CD4-positive, alpha-beta T cell treated with Interleukin-12 subunit alpha and Interleukin-12 subunit beta, for 1 hour (primary cell): ENCODE results near the gene CRY2.
A peak's percentile ranks its signal among the peaks of the same experiment; 100 is the strongest.
"Not testable (repeated sequence)": the region's sequence is repeated elsewhere in the genome, so short reads cannot be mapped to it uniquely, and the experiment has no call there.

ENCODE experiments used
- DNase-seq: peaks from one replicate; pipeline ENCODE4 v3.0.0-alpha.2; 2020

CRY2 gene

GRCh38 chr11:45900916-45901617 lies 53.8 kb downstream of the CRY2 start:
- no peak for DNase-seq

DNA sequence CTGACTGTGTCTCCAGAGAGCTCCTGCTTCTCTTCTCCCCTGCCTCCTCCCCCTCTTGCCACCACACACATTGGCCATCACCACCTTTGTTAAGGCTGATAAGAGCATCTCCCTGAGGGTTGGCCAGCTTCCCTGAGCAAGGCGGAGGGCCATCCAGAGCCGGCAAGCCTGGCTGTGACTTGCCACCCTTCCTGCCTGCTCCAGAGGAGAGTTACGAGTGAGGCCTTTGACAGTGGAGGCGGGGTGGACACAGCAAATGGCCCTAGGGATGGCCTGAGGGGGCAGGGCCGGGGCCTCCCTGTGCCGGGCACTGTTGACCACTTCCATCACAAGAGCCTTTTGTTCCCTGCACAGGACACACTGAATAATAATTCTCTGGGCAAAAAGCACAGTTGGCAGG lies 54.4 kb downstream of the CRY2 start:
- DNase-seq = no peak

DNA sequence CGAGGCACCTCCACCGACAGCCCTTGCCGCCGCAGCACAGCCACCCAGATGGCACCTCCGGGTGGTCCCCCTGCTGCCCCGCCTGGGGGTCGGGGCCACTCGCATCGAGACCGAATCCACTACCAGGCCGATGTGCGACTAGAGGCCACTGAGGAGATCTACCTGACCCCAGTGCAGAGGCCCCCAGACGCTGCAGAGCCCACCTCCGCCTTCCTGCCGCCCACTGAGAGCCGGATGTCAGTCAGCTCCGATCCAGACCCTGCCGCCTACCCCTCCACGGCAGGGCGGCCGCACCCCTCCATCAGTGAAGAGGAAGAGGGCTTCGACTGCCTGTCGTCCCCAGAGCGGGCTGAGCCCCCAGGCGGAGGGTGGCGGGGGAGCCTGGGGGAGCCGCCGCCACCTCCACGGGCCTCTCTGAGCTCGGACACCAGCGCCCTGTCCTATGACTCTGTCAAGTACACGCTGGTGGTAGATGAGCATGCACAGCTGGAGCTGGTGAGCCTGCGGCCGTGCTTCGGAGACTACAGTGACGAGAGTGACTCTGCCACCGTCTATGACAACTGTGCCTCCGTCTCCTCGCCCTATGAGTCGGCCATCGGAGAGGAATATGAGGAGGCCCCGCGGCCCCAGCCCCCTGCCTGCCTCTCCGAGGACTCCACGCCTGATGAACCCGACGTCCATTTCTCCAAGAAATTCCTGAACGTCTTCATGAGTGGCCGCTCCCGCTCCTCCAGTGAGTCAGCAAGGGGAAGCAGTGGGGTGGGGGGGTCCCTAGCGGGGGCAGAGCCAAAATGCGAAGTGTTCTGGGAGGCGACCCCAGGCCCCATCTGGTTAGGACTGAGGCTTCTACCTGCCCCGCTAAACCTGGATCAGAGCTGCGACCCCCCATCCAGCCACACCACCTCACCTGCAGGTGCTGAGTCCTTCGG lies 55.4 kb downstream of the CRY2 start:
- DNase-seq = no peak

GRCh38 chr11:45904309-45904915 lies 57.1 kb downstream of the CRY2 start:
- no peak for DNase-seq

- no peak for DNase-seq
Observed at GRCh38 chr11:45905095-45905494, 57.8 kb downstream of the CRY2 start.

- not testable (repeated sequence) for DNase-seq
Observed at GRCh38 chr11:45905576-45905975, 58.3 kb downstream of the CRY2 start.

DNA sequence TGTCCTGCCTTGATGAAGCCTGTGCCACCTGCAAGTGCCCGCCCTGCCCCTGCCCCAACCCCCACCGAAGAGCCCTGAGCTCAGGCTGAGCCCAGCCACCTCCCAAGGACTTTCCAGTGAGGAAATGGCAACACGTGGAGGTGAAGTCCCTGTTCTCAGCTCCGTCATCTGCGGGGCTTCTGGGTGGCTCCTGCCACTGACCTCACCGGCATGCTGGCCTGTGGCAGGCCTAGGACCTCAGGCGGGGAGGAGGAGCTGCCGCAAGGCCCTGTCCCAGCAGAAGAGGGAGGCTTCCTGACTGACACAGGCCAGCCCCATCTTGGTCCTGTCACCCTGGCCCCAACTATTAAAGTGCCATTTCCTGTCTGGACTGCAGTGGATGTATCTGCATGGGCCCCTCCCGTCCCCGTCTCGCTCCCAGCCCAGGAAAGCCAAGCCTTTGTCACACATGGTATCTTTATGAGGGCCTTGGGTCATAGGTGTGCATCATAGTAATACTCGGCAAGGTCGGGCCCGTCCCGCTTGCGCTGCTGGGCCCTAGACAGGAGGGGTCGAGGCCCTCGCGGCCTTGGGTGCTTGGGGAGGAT lies 58.9 kb downstream of the CRY2 start:
- no peak for DNase-seq

DNA sequence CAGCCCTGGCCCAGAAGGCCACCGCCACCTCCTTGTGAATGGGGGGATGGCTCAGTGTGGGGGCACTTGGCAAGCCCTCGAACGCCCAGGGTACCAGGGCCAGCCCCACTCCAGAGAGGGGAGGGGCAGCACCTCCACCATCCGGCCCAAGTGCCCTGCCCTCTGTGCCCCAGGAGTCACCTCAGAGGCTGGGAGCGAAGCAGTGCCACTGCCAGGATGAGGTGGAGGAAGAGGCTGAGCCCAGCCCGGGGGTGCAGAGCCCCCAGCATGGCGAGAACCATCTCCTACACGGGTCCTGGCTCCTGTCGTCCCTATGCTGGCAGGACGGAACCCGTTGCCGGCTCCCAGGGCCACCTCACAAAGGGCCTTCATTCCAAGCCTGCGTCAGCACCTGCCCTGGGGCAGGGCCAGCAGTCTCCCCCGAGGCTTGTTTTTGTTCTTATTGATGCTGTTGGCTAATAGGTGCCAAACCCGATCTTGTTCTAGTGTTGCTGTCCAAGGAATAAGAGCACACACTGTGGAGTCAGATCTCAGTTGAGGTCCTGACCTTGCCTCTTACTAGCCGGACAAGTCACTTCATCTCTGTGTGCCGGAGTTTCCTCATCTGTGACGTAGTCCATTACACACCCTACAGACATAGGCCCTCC lies 59.8 kb downstream of the CRY2 start, which contains the start of gene FREY1:
TSS of gene FREY1 (minus strand) at position 307 of the 647 bp plus-strand sequence. CDS start at position 281, 26 bp downstream.
- no peak for DNase-seq

GRCh38 chr11:45907911-45908370 lies 60.7 kb downstream of the CRY2 start:
- DNase-seq = no peak

DNA sequence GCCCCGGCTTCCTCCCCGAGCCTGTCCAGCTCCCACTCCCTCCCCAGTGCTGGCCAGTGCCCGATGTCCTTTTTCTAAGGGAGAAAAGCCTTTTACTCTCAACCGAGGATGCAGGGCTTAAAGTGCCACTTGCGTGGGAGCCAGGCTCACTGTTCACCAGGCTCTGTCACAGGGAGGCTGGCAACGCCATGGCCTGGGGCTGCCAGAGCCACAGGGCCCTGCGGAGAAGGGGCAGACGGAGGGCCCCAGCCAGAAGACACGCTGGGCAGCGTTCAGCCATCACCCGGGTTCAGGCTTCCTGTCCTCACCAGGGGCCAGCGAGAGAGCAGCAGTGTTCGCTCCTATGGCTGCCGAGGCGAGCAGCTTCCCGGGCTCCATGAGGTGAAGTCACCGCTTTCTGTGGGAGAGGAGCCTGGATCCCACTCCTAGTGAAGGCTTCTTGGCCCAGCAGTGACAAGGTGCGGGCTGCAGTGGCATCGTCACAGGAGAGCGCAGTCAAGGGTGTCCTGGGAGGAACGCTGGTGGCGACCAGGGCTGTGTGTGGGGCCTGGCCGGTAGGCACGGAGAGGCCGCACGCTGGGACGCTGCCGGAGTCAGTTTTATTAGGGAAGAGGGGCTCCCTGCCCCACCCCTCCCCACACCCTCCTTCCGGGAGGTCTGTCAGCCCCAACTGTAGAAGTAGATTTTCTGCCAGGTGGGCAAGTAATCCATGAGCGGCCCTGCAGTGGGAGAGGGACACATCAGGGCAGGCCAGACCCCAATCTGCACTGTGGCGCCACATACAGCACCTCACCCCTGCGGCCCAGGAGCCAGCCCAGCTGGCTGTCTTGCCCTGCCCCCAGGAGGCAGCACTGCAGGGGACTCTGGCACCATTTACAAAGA lies 62.6 kb downstream of the CRY2 start:
- no peak for DNase-seq

DNA sequence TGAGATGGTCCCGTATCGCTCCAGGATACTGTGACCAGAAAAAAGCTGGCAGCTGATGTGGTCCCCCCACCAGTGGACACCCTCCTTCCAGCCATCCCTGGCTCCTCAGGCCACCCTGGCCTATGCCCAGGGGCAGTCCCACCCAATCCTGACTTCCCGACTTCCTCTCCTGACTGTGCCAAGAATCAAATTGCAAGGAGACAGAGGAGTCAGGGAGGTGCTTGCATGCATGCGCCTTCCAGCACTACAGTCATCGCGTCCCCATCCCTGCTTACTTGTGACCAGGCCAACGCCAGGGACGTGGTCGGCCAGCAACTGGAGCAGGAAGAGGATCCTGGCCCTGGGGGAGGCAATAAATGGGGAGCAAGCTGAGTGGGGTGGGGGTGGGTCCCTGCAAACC lies 63.3 kb downstream of the CRY2 start:
- DNase-seq = no peak

GRCh38 chr11:45913514-45913913 lies 66.2 kb downstream of the CRY2 start:
- no peak for DNase-seq

DNA sequence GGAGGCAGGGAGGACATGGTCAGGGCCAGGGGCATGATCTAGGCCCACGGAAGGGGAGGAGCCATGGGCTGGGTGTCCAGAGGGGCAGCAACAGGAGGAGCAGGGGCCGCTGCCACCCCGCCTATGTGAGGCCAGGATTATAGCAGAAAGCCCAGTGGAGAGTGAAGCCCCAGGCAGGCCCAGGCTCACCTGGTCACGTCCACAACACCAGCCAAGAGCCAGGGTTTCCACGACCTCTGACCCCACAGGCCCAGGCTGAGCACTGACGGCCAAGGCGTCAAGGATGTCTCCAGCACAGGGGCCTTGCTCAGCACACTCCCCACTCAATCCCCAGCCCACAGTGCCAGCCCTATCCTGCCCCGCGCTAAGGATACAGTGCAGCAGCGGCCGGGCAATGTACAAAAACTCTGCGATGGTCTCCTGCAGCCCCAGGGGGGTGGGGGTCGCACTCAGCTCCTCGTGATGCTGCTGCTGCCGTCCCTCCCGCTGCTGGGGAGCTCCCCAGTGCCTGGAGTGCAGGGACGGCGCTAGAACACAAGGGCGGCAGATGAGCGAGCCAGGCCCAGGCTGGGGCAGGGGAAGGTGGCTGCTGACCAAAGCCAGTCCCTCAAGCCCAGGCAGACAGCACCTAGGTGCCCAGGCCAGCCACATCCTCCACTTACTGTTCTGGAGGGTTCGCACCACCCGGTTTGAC lies 66.8 kb downstream of the CRY2 start:
- DNase-seq = no peak

- no peak for DNase-seq
Observed at GRCh38 chr11:45915446-45915845, 68.2 kb downstream of the CRY2 start.

DNA sequence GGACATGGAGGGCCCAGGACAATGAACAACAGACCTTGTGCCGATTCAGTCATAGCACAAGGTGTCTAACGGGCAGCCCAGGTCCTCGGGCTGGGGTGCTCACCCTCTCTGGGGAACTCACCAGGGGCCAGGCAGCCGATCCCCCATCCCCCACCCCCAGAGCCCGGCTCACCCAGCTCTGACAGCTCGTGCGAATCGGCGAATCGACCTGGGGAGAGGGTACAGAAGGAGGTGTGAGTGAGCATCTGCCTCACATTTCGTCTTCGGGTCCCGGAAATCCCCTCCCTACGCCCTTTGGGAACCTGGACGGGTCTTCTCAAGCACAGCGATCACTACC lies 70.0 kb downstream of the CRY2 start:
- DNase-seq = no peak

- peak; percentile 98 for DNase-seq
Observed at GRCh38 chr11:45917623-45918330, 70.5 kb downstream of the CRY2 start, which contains the start of gene PEX16. PEX16 (minus strand) TSS chr11:45917877; CDS start chr11:45917811, 66 bp downstream.

GRCh38 chr11:45918331-45918941 lies 71.2 kb downstream of the CRY2 start:
- peak; percentile 69 for DNase-seq

GRCh38 chr11:45918962-45919675 lies 71.8 kb downstream of the CRY2 start:
- no peak for DNase-seq
